ENCODE data around the gene HOMER3.

HOMER3 gene

GRCh38 chr19:18900700-18901481 is 40.1 kb downstream of the HOMER3 start:
- no peak for DNase-seq (ENCODE audit: low spot score)

DNA sequence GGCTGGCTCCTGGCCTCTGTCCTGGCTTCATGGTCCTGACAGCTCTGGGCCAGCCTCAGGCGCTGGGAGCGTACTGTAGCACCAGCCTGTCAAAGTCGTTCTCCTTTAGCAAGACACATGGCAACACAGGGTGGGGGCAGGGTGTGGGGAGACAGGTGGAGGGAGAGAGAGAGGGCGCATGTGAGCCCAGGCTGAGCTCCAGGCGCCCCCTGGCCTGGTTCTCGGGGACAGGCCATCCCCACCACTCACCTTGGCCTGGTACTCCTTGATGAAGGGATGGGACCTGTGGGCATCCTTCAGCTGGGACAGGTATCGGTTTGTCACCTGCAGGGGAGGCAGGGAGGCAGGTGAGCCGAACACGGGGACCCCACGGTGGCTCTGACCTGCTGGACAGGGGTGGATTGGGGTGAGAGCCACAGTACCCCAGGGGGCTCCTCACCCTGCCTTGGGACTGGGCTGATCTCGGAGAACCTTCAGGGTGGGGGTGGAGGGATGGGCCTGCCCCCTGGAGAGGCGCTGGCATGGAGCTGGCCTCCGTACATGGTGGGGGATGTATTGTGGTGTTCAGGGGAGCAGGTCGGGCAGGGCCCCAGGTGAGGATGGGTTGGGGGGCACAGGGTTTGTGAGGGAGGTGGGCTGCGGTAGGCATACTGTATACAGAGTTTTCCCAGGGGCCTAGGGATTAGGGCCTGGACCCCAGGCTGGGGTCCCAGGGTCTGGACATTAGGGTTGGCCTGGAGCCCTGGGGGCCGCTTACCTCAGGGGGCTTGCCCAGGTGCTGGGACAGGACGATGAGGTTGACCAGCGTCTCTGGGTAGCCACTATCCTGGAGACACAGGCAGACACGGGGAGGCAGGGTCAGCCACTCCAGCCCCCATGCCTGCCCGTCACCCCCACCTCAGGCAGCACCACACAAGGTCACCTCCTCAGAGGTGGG is 41.1 kb downstream of the HOMER3 start:
- DNase-seq (ENCODE audit: low spot score): no peak

- DNase-seq (ENCODE audit: low spot score): no peak
Observed at GRCh38 chr19:18898607-18899408, 42.2 kb downstream of the HOMER3 start.

- no peak for DNase-seq (ENCODE audit: low spot score)
Observed at GRCh38 chr19:18898081-18898606, 42.9 kb downstream of the HOMER3 start.

- no peak for DNase-seq (ENCODE audit: low spot score)
Observed at GRCh38 chr19:18897094-18898029, 43.7 kb downstream of the HOMER3 start.

GRCh38 chr19:18896421-18896841 is 44.6 kb downstream of the HOMER3 start:
- DNase-seq (ENCODE audit: low spot score): no peak

- no peak for DNase-seq (ENCODE audit: low spot score)
Observed at GRCh38 chr19:18895824-18896341, 45.1 kb downstream of the HOMER3 start, which contains the start of gene CERS1. CERS1 (minus strand) TSS chr19:18896158; CDS start chr19:18896072, 86 bp downstream.

- DNase-seq (ENCODE audit: low spot score): peak; percentile 58
Observed at GRCh38 chr19:18895038-18895823, 45.8 kb downstream of the HOMER3 start.

GRCh38 chr19:18894254-18895037 is 46.6 kb downstream of the HOMER3 start:
- DNase-seq (ENCODE audit: low spot score): peak; percentile 76

GRCh38 chr19:18893587-18894253 is 47.3 kb downstream of the HOMER3 start:
- no peak for DNase-seq (ENCODE audit: low spot score)

DNA sequence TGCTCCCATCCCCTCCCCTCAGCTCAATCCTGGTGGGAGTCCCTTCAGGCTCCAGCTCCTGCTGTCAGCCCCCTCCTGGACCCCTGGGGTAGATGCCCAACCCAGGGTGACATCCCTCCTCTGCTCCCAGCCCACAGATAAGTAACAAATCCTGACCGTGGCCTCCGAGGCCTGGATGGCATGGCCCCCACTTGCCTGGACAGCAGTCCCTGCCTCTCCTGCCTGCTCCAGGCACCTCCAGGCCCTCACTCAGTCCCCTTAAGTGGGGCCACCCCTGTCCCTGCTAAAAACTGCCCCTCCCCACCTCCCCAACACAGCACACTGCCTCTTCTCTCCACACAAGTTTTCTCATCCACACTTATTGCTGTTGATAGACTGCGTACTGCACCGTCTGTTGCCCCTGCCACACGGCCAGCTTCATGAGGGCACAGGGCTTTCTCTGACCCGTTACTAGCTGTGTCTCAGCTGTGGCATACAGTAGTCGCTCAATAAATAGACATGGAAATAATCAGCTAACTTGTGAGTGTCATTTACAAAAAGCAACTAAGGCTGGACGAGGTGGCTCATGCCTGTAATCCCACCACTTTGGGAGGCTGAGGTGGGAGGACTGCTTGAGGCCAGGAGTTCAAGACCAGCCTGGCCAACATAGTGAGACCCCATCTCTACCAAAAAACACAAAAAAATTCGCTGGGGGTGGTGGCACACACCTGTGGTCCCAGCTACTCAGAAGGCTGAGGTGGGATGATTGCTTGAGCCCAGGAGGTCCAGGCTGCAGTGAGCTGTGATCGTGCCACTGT is 50.9 kb downstream of the HOMER3 start:
- no peak for DNase-seq (ENCODE audit: low spot score)

GRCh38 chr19:18886972-18887371 is 54.0 kb downstream of the HOMER3 start:
- DNase-seq (ENCODE audit: low spot score): no peak

DNA sequence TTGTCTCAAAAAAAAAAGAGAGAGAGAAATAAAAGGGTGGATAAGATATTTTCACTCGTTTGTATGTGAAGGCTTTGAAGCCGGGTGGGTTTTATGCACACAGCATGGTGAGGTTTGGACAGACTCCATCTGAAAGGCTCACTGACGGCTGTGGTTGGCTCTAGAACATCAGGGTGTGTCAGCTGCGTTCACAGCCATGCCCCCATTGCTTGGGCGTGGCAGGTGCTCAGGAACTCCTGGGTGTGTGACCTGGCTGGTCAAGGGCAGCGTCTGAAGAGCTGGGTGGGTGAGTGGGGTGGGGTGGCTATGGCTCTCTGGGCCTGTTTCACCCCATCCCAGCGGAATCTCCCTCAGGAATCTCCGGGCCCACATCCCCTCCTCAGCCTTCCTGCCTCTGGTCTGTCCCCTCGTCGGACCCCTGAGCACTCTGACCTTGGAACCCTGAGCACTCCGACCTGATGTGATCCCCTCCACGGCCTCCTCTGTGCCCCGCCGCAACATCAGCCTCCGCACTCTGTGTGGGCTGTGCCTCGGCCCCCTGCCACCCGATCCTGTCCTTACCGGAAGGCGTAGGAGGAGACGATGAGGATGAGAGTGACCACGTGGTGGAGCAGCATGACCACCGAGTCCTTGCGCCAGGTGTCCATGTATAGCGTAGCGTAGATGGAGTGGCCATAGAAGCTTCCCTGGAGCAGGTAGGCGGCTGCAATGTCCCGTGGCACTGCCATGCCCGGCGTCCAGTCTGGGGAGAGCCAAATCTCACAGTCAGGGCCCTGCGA is 57.3 kb downstream of the HOMER3 start:
- DNase-seq (ENCODE audit: low spot score): no peak

- DNase-seq (ENCODE audit: low spot score): no peak
Observed at GRCh38 chr19:18881491-18881890, 59.5 kb downstream of the HOMER3 start.

DNA sequence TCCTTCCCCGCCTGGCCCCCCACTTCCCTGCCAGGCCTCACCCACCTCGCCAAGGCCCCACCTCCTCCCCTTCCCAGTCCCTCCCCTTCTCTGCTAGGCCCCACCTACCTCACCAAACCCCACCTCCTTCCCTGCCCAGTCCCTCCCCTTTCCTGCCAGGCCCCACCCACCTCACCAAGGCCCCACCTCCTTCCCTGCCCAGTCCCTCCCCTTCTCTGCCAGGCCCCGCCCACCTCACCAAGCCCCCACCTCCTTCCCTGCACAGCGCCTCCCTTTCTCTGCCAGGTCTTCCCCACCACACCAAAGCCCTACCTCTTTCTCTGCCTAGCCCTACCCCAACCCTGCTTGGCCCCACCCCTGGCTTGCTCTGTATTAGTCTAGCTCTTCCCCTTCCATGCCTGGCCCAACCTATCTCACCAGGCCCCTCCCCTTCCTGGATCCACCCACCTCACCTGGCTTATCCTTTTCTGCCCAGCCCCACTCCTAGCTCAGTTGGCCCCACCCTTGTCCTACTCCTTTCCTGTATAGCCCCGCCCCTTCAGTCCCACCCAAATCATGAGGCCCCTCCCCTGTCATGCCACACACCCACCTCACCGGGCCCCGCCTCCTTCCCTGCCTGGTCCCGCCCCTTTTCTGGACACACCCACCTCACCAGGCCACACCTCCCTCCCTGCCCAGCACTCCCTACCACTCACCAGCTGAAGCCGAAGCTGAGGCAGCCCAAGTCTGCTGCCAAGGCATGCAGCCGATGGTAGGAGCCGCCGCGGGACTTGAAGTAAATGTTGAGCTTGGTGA is 61.2 kb downstream of the HOMER3 start:
- peak; percentile 49 for DNase-seq (ENCODE audit: low spot score)
